Measurements from ENCODE around the gene HLTF. TPM values are rescaled to one million over a fixed set of nuclear protein-coding genes. Genes with fewer than 3 reads are reported as not detected.

Gene HLTF
- 10 to 100 TPM in 2 of 4 donors, 1 to 10 TPM in 2; 3.0 to 13.5 (median 7.2) TPM for total RNA-seq

- in situ Hi-C loops (cut with MboI; ENCODE audit: low pct_ligation_motif_present in 1 of 4, low pct_unique_long_range_greater_than_20kb in 1 of 4, low sequenced_read_pairs in 3 of 4) = no loop called here
- Histone ChIP-seq H3K4me3 (peak within 1 kb of the TSS; percentile 58 to 91 (median 71)), H3K36me3 (no peaks in the 10 kb centered on the region), H3K27me3 (no peaks in the 10 kb centered on the region), H3K4me1 (peaks cover 0 to 12% (median 6%) of the 10 kb centered on the region in 4 donors), H3K27ac (peak within 1 kb of the TSS; percentile 78 to 88 (median 82)), H3K9me3 (no peaks in the 10 kb centered on the region)
- DNase-seq = peak; percentile 93
- 12 to 100% methylated on average over 4 to 50 of the region's 57 CpGs for WGBS, 2 donors (ENCODE audit: low coverage in 1 of 2)
- peak; percentile 61 to 70 (median 69) for TF ChIP-seq POLR2AphosphoS5 (IDR thresholded peaks at IDR 0.05)
- peak; percentile 31 for TF ChIP-seq POLR2A (IDR thresholded peaks at IDR 0.05)
- TF ChIP-seq EP300 (IDR thresholded peaks at IDR 0.05; ENCODE audit: low read depth) = no peak
- intact Hi-C loops (cut with DNase I; ENCODE audit: low total_unique reads) = no loop called here
Measured at GRCh38 chr3:149086232-149086988, at the start of gene HLTF. TSS of gene HLTF (minus strand) at chr3:149086533. CDS start at chr3:149086336, 197 bp downstream.

GRCh38 chr3:149134575-149134974 is 48.2 kb upstream of the HLTF start:
- Histone ChIP-seq H3K4me3 (no peak overlapping the region), H3K9me3 (no peaks in the 10 kb centered on the region), H3K36me3 (no peaks in the 10 kb centered on the region), H3K4me1 (peaks cover 5 to 36% (median 12%) of the 10 kb centered on the region in 4 donors), H3K27me3 (no peaks in the 10 kb centered on the region), H3K27ac (no peak overlapping the region)
- WGBS, 2 donors (ENCODE audit: low coverage in 1 of 2) = 43 to 61% methylated on average over 2 to 3 of the region's 3 CpGs
- in situ Hi-C loops (cut with MboI; ENCODE audit: low pct_ligation_motif_present in 1 of 4, low pct_unique_long_range_greater_than_20kb in 1 of 4, low sequenced_read_pairs in 3 of 4) = no loop called here
- intact Hi-C loops (cut with DNase I; ENCODE audit: low total_unique reads) = no loop called here
- TF ChIP-seq POLR2AphosphoS5 (IDR thresholded peaks at IDR 0.05) = no peak
- TF ChIP-seq EP300 (IDR thresholded peaks at IDR 0.05; ENCODE audit: low read depth) = no peak
- no peak for TF ChIP-seq POLR2A (IDR thresholded peaks at IDR 0.05)
- TF ChIP-seq CTCF (IDR thresholded peaks at IDR 0.05) = no peak
- DNase-seq = no peak

- 44 to 60% methylated on average over 1 to 4 of the region's 4 CpGs for WGBS, 2 donors (ENCODE audit: low coverage in 1 of 2)
- H3K9me3 ChIP-seq = no peaks in the 10 kb centered on the region
- no peaks in the 10 kb centered on the region for H3K27me3 ChIP-seq
- intact Hi-C loops (cut with DNase I; ENCODE audit: low total_unique reads) = no loop called here
- peak overlapping the region in 3 of 4 donors; percentile 15 to 95 (median 36) for H3K27ac ChIP-seq
- H3K4me3 ChIP-seq = peak overlapping the region in 1 of 4 donors; percentile 7
- H3K4me1 ChIP-seq = peaks cover 5 to 46% (median 17%) of the 10 kb centered on the region in 4 donors
- DNase-seq = no peak
- no peaks in the 10 kb centered on the region for H3K36me3 ChIP-seq
- no peak for TF ChIP-seq POLR2A (IDR thresholded peaks at IDR 0.05)
- in situ Hi-C loops (cut with MboI; ENCODE audit: low pct_ligation_motif_present in 1 of 4, low pct_unique_long_range_greater_than_20kb in 1 of 4, low sequenced_read_pairs in 3 of 4) = no loop called here
Measured at GRCh38 chr3:149131589-149131988, 45.3 kb upstream of the HLTF start.

- 1% methylated on average over 32 of the region's 84 CpGs; no CpG with 5 or more reads in 1 of the 2 donors for WGBS, 2 donors (ENCODE audit: low coverage in 1 of 2)
- TF ChIP-seq CTCF (IDR thresholded peaks at IDR 0.05) = peak in 1 of 5 experiments; percentile 6
- TF ChIP-seq POLR2AphosphoS5 (IDR thresholded peaks at IDR 0.05) = peak; percentile 89 to 96 (median 96)
- no peak for TF ChIP-seq EP300 (IDR thresholded peaks at IDR 0.05; ENCODE audit: low read depth)
- peak; percentile 87 for TF ChIP-seq POLR2A (IDR thresholded peaks at IDR 0.05)
Measured at GRCh38 chr3:149129326-149130205, 43.2 kb upstream of the HLTF start, which contains the start of gene HPS3. TSS of gene HPS3 (plus strand) at chr3:149129638. CDS start at chr3:149129724, 86 bp downstream.

More at GRCh38 chr3:149129326-149130205, 43.2 kb upstream of the HLTF start, which contains the start of gene HPS3:
- Histone ChIP-seq H3K27ac (peak within 1 kb of the TSS; percentile 91 to 96 (median 94)), H3K36me3 (no peaks in the 10 kb centered on the region), H3K4me1 (peaks cover 5 to 40% (median 17%) of the 10 kb centered on the region in 4 donors), H3K27me3 (no peaks in the 10 kb centered on the region), H3K9me3 (no peaks in the 10 kb centered on the region), H3K4me3 (peak within 1 kb of the TSS; percentile 91 to 93 (median 91))
- in situ Hi-C loops (cut with MboI; ENCODE audit: low pct_ligation_motif_present in 1 of 4, low pct_unique_long_range_greater_than_20kb in 1 of 4, low sequenced_read_pairs in 3 of 4) (loop anchor here in 1 of 4 donors (10.0 kb wide), 1 partner anchor 145 kb away; no protein-coding TSS in a partner anchor), intact Hi-C loops (cut with DNase I; ENCODE audit: low total_unique reads) (no loop called here)
- peak; percentile 94 for DNase-seq

Measured in transverse colon (tissue), 4 donors.